VCaP (cell line): Measurements from ENCODE around the gene DDX10.
"Not testable (repeated sequence)": the region's sequence is repeated elsewhere in the genome, so short reads cannot be mapped to it uniquely, and the experiment has no call there.

ENCODE experiments used
- H3K27ac ChIP-seq: fragments of 450-650 bp; 2 replicates; pipeline ENCODE4 v1.5.1; 2017
- CTCF ChIP-seq: fragments of 450-650 bp; conservative IDR thresholded peaks from 2 replicates; pipeline ENCODE4 v1.5.1; 2017; ENCODE audit warnings: mild to moderate bottlenecking, moderate library complexity

Gene DDX10

DNA sequence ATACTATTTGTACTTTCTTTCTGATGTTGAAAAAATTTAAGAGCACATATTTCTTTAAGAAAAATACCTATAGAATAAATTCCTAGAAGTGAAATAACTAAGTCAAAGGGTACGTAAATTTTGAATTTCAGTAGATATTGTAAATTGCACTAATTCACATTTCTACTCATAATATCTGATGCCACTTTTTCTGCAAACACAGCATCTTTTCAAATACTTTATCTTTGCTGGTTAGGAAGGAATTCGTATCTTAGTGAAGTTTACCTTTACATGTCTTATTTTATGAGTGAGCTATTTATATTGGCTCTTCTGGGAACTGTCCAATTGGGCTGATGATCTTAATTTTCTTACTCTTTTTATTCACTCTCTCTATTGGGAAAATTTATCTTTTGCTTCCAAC, 148.2 kb downstream of the DDX10 start:
- no peak overlapping the region for H3K27ac ChIP-seq
- TF ChIP-seq CTCF = no peak

DNA sequence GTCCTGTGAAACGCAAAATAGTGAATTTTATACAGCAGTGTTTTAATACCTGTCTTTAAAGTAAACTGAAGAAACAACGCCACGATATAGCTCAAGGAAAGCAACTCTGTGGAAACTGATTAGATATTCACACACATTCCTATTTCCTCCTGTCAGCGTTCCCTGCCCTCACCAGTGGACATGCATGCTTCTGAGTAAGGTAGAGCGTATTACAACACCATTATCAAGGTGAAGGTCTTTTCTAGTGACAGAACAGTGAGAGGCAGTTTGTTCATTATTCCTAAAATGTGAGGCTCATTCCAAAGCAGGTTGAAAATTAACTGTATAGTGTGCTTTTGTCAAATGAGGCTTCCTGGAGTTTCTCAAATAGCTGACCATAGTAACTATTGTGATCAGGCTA, 153.1 kb downstream of the DDX10 start:
- no peak overlapping the region for H3K27ac ChIP-seq
- no peak for TF ChIP-seq CTCF

GRCh38 chr11:108818971-108819370, 154.1 kb downstream of the DDX10 start:
- H3K27ac ChIP-seq = no peak overlapping the region
- TF ChIP-seq CTCF = no peak

DNA sequence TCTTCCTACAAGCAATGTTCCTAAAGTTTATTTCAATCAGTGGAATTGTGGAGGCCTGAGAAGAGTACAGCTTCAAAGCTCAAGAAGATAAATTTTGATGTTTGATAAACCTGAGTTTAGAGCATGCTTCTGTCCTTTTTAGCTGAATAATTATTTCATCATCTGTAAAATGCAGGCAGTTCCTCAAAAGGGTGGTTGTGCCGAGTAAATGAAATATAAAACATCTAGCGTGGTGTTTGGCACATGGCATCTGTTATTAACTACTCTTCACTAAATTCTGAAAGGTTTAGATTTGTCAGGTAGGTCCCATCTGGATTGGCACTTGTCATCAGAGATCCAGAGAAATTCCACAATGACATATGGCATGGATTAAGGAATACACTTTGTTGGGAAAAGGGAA, 155.1 kb downstream of the DDX10 start:
- H3K27ac ChIP-seq = no peak overlapping the region
- no peak for TF ChIP-seq CTCF

DNA sequence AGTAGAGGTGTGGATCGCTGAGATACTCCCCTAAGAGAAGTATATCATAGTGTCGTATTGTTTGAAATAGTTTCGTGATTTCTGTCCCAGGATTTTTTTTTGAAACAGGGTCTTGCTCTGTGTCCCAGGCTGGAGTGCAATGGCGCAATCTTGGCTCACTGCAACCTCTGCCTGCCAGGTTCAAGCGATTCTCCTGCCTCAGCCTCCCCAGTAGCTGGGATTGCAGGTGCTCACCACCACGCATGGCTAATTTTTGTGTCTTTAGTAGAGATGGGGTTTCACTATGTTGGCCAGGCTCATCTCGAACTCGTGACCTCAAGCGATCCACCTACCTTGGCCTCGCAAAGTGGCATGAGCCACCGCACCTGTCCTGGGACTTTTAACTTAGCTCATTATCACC, 159.1 kb downstream of the DDX10 start:
- H3K27ac ChIP-seq = not testable (repeated sequence)

- no peak for TF ChIP-seq CTCF
- H3K27ac ChIP-seq = no peak overlapping the region
Observed at GRCh38 chr11:108824545-108824944, 159.7 kb downstream of the DDX10 start.

GRCh38 chr11:108825381-108825780, 160.5 kb downstream of the DDX10 start:
- no peak for TF ChIP-seq CTCF
- no peak overlapping the region for H3K27ac ChIP-seq

DNA sequence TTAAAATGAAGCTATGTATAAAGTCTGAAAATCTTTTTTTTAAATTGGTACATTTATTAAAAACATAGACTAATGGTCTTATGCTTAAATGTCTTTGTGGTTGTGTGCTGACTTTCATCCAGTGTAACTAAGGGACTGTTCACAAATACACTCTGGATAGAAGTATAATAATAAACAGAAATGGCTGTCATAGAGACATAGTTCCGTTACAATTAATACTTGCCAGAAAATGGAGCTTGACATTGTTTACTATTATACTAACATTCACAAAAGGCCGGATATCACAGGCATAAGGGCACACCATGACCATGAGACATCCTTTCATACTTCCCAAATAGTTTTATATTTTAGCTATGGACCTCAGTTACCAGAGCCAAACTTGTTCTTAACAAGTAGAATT, 161.3 kb downstream of the DDX10 start:
- no peak for TF ChIP-seq CTCF
- no peak overlapping the region for H3K27ac ChIP-seq
